GM23338 (cell line): ENCODE data around the gene NKD1. TPM values are rescaled to one million over a fixed set of nuclear protein-coding genes. Genes with fewer than 3 reads are reported as not detected.

Experiments
- CREB1 ChIP-seq: fragments of 250-450 bp; sonication (Bioruptor Pico); IDR thresholded peaks from 2 replicates; pipeline ENCODE4 v1.5.0; 2020; ENCODE audit warnings: low read depth, mild to moderate bottlenecking, moderate library complexity
- EZH2 ChIP-seq: fragments of 200-600 bp; sonication (generic); IDR thresholded peaks from one replicate; pipeline ENCODE4 v1.8.0; 2017; ENCODE audit warnings: antibody characterized with exemption, mild to moderate bottlenecking, low read depth; ENCODE audit not compliant: unreplicated experiment
- EZH2phosphoT487 ChIP-seq: fragments of 200-600 bp; sonication (generic); IDR thresholded peaks from one replicate; pipeline ENCODE4 v1.8.1; 2018; ENCODE audit warnings: antibody characterized with exemption; ENCODE audit not compliant: unreplicated experiment
- NANOG ChIP-seq: IDR thresholded peaks from 2 replicates; pipeline ENCODE4 v1.6.1; 2016; ENCODE audit warnings: antibody characterized with exemption, borderline replicate concordance
- REST ChIP-seq: IDR thresholded peaks from one replicate; pipeline ENCODE4 v1.6.1; 2018; ENCODE audit warnings: antibody characterized with exemption; ENCODE audit not compliant: unreplicated experiment
- ZNF114 ChIP-seq: fragments of 250-450 bp; sonication (Bioruptor Pico); IDR thresholded peaks from 2 replicates; pipeline ENCODE4 v1.5.0; 2020; ENCODE audit warnings: mild to moderate bottlenecking, moderate library complexity
- polyA plus RNA-seq: library from polyadenylated mRNA; unstranded; fragments of >200 nt; fragmentation: Nextera tagmentation; extraction: Ambion mirVana; gene quantifications from 2 replicates; pipeline ENCODE4 v1.2.1, GENCODE V29; 2016
- total RNA-seq: library from RNA; depleted of rRNA; stranded (reverse); fragments of >200 nt; shearing (Covaris generic); gene quantifications from 2 replicates; pipeline ENCODE4 v1.2.3, GENCODE V29; 2014
- TF ChIP-seq, protein P1 (sequence below): fragments of 250-450 bp; sonication (Bioruptor Pico); IDR thresholded peaks from 2 replicates; pipeline ENCODE4 v1.5.0; 2020; ENCODE audit warnings: mild to moderate bottlenecking, moderate library complexity
- TF ChIP-seq, protein P2 (sequence below): IDR thresholded peaks from 2 replicates; pipeline ENCODE4 v1.6.1; 2016; ENCODE audit warnings: antibody characterized with exemption

NKD1 gene
- total and polyA plus RNA-seq, 2 experiments from 2014 or later: 2.1 to 2.3 TPM

DNA sequence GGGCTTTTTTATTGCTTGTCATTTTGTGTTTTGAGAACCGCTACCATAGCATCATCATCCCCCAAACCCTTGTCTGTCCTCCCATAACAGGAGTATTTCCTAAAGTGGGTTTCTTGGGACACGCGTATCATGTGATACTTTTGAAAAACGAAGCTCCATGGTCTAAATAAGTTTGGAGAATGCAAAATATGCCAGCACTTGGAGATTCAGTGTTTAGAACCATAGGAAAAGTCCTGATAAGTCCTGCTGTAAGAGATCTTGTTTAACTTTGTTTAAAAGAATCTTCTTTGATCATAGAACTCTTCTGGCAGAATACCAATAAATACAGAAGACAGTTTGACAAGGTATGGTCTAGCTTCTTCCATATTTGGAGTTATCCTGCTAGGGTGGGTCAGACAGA is 59.3 kb downstream of the NKD1 start (continued):
- TF ChIP-seq, protein P1, sequence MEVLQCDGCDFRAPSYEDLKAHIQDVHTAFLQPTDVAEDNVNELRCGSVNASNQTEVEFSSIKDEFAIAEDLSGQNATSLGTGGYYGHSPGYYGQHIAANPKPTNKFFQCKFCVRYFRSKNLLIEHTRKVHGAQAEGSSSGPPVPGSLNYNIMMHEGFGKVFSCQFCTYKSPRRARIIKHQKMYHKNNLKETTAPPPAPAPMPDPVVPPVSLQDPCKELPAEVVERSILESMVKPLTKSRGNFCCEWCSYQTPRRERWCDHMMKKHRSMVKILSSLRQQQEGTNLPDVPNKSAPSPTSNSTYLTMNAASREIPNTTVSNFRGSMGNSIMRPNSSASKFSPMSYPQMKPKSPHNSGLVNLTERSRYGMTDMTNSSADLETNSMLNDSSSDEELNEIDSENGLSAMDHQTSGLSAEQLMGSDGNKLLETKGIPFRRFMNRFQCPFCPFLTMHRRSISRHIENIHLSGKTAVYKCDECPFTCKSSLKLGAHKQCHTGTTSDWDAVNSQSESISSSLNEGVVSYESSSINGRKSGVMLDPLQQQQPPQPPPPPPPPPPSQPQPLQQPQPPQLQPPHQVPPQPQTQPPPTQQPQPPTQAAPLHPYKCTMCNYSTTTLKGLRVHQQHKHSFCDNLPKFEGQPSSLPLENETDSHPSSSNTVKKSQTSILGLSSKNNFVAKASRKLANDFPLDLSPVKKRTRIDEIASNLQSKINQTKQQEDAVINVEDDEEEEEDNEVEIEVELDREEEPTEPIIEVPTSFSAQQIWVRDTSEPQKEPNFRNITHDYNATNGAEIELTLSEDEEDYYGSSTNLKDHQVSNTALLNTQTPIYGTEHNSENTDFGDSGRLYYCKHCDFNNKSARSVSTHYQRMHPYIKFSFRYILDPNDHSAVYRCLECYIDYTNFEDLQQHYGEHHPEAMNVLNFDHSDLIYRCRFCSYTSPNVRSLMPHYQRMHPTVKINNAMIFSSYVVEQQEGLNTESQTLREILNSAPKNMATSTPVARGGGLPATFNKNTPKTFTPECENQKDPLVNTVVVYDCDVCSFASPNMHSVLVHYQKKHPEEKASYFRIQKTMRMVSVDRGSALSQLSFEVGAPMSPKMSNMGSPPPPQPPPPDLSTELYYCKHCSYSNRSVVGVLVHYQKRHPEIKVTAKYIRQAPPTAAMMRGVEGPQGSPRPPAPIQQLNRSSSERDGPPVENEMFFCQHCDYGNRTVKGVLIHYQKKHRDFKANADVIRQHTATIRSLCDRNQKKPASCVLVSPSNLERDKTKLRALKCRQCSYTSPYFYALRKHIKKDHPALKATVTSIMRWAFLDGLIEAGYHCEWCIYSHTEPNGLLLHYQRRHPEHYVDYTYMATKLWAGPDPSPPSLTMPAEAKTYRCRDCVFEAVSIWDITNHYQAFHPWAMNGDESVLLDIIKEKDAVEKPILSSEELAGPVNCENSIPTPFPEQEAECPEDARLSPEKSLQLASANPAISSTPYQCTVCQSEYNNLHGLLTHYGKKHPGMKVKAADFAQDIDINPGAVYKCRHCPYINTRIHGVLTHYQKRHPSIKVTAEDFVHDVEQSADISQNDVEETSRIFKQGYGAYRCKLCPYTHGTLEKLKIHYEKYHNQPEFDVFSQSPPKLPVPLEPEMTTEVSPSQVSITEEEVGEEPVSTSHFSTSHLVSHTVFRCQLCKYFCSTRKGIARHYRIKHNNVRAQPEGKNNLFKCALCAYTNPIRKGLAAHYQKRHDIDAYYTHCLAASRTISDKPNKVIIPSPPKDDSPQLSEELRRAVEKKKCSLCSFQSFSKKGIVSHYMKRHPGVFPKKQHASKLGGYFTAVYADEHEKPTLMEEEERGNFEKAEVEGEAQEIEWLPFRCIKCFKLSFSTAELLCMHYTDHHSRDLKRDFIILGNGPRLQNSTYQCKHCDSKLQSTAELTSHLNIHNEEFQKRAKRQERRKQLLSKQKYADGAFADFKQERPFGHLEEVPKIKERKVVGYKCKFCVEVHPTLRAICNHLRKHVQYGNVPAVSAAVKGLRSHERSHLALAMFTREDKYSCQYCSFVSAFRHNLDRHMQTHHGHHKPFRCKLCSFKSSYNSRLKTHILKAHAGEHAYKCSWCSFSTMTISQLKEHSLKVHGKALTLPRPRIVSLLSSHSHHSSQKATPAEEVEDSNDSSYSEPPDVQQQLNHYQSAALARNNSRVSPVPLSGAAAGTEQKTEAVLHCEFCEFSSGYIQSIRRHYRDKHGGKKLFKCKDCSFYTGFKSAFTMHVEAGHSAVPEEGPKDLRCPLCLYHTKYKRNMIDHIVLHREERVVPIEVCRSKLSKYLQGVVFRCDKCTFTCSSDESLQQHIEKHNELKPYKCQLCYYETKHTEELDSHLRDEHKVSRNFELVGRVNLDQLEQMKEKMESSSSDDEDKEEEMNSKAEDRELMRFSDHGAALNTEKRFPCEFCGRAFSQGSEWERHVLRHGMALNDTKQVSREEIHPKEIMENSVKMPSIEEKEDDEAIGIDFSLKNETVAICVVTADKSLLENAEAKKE (CRISPR knock-in tag): no peak
- TF ChIP-seq EZH2: no peak
- TF ChIP-seq EZH2phosphoT487: no peak
- TF ChIP-seq ZNF114 (CRISPR knock-in tag): no peak
- no peak for TF ChIP-seq CREB1 (CRISPR knock-in tag)
- TF ChIP-seq NANOG: no peak
- no peak for TF ChIP-seq REST
- TF ChIP-seq, protein P2, sequence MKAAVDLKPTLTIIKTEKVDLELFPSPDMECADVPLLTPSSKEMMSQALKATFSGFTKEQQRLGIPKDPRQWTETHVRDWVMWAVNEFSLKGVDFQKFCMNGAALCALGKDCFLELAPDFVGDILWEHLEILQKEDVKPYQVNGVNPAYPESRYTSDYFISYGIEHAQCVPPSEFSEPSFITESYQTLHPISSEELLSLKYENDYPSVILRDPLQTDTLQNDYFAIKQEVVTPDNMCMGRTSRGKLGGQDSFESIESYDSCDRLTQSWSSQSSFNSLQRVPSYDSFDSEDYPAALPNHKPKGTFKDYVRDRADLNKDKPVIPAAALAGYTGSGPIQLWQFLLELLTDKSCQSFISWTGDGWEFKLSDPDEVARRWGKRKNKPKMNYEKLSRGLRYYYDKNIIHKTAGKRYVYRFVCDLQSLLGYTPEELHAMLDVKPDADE: no peak
